OCI-LY3 (cell line): Measurements from ENCODE around the gene NHERF2.
A peak's percentile ranks its signal among the peaks of the same experiment; 100 is the strongest.

ENCODE experiments used
- H2AFZ ChIP-seq: fragments of 200-600, 300-600 bp; shearing (Covaris generic); 2 replicates; pipeline ENCODE4 v1.6.0; 2014; ENCODE audit warnings: antibody characterized with exemption, low read depth, low read length
- H3K27ac ChIP-seq: fragments of 200-600, 300-600 bp; sonication (generic); 2 replicates; pipeline ENCODE4 v1.5.1; 2014; ENCODE audit warnings: mild to moderate bottlenecking, low read length, moderate library complexity, mixed read lengths
- H3K27me3 ChIP-seq: fragments of 200-600, 300-600 bp; sonication (generic); 2 replicates; pipeline ENCODE4 v1.6.1; 2014; ENCODE audit warnings: low read depth, low read length, mixed read lengths
- H3K36me3 ChIP-seq: fragments of 200-600, 300-600 bp; sonication (generic); replicated peaks from 2 replicates; pipeline ENCODE3; 2014; ENCODE audit warnings: low read depth, low read length, mixed read lengths
- H3K4me1 ChIP-seq: fragments of 300-600, 200-600 bp; sonication (generic); 2 replicates; pipeline ENCODE4 v1.6.1; 2014; ENCODE audit warnings: low read length, mixed read lengths
- H3K4me2 ChIP-seq: fragments of 200-600, 300-600 bp; sonication (generic); 2 replicates; pipeline ENCODE4 v1.6.1; 2014; ENCODE audit warnings: low read length, mixed read lengths
- H3K4me3 ChIP-seq: fragments of 300-600, 200-600 bp; sonication (generic); 2 replicates; pipeline ENCODE4 v1.5.1; 2014; ENCODE audit warnings: antibody characterized with exemption, mild to moderate bottlenecking, low read length, moderate library complexity
- H3K79me2 ChIP-seq: fragments of 300-600, 200-600 bp; shearing (Covaris generic); 2 replicates; pipeline ENCODE4 v1.6.1; 2014; ENCODE audit warnings: mild to moderate bottlenecking, low read length, mixed read lengths
- H3K9ac ChIP-seq: fragments of 300-600, 200-600 bp; shearing (Covaris generic); 2 replicates; pipeline ENCODE4 v1.6.0; 2014; ENCODE audit warnings: mild to moderate bottlenecking, low read length, moderate library complexity
- H3K9me3 ChIP-seq: fragments of 200-600, 300-600 bp; shearing (Covaris generic); 2 replicates; pipeline ENCODE4 v1.6.1; 2014; ENCODE audit warnings: low read length, mixed read lengths; ENCODE audit not compliant: insufficient read depth
- H4K20me1 ChIP-seq: fragments of 200-600, 300-600 bp; sonication (generic); 2 replicates; pipeline ENCODE4 v1.6.1; 2016; ENCODE audit warnings: low read length, mixed read lengths; ENCODE audit not compliant: insufficient read depth
- CTCF ChIP-seq: fragments of 200-600, 300-600 bp; sonication (generic); IDR thresholded peaks from 2 replicates; pipeline ENCODE4 v1.5.1; 2014; ENCODE audit warnings: antibody characterized with exemption, low read length, low read depth
- EZH2phosphoT487 ChIP-seq: fragments of 200-600 bp; shearing (Covaris generic); IDR thresholded peaks from 2 replicates; pipeline ENCODE4 v1.6.1; 2018; ENCODE audit warnings: antibody characterized with exemption, mixed run types, low read depth

Gene NHERF2

DNA sequence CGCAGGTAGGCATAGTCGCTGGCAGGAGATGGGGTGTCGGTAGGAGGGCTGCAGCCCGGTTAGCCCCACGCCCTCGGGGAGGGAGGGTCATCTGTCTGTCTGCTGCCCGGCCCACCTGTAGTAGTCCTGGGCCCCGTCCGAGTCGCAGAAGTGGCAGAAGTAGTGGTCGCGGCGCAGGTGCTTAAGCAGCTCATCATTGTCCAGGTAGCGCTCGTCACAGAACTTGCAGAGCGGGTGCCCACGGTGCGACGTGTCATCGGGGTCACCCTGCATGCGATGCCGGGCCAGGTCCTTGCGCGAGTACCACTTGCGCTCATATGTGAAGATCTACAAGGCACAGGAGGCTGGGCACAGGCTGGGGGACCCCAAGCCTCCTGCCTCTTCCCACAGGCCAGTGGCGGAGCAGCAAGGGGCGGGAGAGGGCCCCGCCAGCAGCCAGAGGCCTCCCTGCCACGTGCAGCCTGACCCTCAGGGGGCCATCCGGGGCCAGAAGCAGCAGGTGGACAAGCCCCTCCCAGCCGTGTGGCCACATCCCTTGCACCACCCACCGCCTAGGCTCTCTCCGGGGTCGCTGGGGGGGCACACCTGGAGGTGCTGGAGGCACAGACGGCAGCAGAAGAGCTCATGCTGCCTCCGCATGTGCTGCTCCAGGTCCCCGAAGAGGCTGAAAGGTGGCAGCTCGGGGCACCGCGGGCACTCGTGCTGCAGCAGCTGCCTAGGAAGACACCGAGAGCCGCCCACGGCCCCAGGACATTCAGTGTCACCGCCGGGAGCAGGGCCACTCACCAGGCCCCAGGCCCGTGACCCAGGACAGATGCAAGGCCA, 24.1 kb upstream of the NHERF2 start:
- no peak overlapping the region for H2AFZ ChIP-seq

DNA sequence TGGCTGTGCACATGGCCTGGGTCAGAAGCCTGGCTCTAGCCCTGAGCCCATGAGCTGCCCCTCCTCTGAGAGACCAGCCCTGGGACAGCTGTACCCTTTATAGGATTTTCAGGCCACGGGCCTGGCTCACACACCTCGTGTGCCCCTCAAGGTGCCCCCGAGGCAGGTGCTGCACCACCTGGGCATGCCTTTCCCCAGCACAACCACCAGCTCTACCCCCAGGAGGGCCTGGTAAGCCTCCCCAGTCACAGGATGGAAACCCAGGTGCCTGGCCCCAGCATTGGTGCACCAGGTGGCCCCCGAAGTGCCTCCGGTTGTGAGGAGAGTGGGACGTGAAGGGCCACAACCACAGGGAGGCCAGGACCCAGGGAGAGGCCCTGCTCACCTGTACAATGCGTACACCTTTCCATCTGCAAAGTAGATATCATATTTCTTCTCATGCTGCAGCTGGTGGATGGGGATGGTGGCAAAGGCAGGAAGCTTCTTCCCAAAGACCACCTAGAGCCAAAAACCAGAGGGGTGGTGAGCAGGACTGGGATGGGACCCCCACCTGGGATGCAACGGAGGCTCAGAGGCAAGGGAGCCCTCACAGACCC, 23.4 kb upstream of the NHERF2 start:
- H4K20me1 ChIP-seq: peaks cover 53% of the 10 kb centered on the region
- H3K27me3 ChIP-seq: no peaks in the 10 kb centered on the region
- H3K79me2 ChIP-seq: peaks cover 56% of the 10 kb centered on the region
- TF ChIP-seq CTCF (no peak), EZH2phosphoT487 (no peak)
- H3K9ac ChIP-seq: no peak overlapping the region
- peaks cover 19% of the 10 kb centered on the region for H3K4me1 ChIP-seq
- H3K9me3 ChIP-seq: no peaks in the 10 kb centered on the region
- no peak overlapping the region for H3K27ac ChIP-seq
- no peak overlapping the region for H3K4me3 ChIP-seq
- no peak overlapping the region for H2AFZ ChIP-seq
- peaks cover 43% of the 10 kb centered on the region for H3K36me3 ChIP-seq
- no peak overlapping the region for H3K4me2 ChIP-seq

More for the DNA sequence above, 24.1 kb upstream of the NHERF2 start:
- H3K9me3 ChIP-seq: no peaks in the 10 kb centered on the region
- H3K4me2 ChIP-seq: no peak overlapping the region
- peaks cover 49% of the 10 kb centered on the region for H3K79me2 ChIP-seq
- H3K27me3 ChIP-seq: no peaks in the 10 kb centered on the region
- no peak overlapping the region for H3K9ac ChIP-seq
- no peak overlapping the region for H3K27ac ChIP-seq
- peaks cover 46% of the 10 kb centered on the region for H4K20me1 ChIP-seq
- no peak for TF ChIP-seq EZH2phosphoT487
- no peak for TF ChIP-seq CTCF
- H3K36me3 ChIP-seq: peaks cover 36% of the 10 kb centered on the region
- H3K4me1 ChIP-seq: peaks cover 11% of the 10 kb centered on the region
- H3K4me3 ChIP-seq: no peak overlapping the region

- no peak for TF ChIP-seq EZH2phosphoT487
- peak; percentile 87 for TF ChIP-seq CTCF
- H3K4me1 ChIP-seq: peaks cover 22% of the 10 kb centered on the region
- H3K36me3 ChIP-seq: peaks cover 42% of the 10 kb centered on the region
- peak overlapping the region; percentile 46 for H3K4me2 ChIP-seq
- peaks cover 63% of the 10 kb centered on the region for H3K79me2 ChIP-seq
- H3K9ac ChIP-seq: no peak overlapping the region
- no peak overlapping the region for H3K4me3 ChIP-seq
- no peak overlapping the region for H2AFZ ChIP-seq
- H3K9me3 ChIP-seq: no peaks in the 10 kb centered on the region
- H4K20me1 ChIP-seq: peaks cover 60% of the 10 kb centered on the region
- H3K27ac ChIP-seq: no peak overlapping the region
- H3K27me3 ChIP-seq: no peaks in the 10 kb centered on the region
Measured at GRCh38 chr16:2003827-2004641, 22.7 kb upstream of the NHERF2 start.
